ENCODE data around the gene NPHP4.

NPHP4 gene

DNA sequence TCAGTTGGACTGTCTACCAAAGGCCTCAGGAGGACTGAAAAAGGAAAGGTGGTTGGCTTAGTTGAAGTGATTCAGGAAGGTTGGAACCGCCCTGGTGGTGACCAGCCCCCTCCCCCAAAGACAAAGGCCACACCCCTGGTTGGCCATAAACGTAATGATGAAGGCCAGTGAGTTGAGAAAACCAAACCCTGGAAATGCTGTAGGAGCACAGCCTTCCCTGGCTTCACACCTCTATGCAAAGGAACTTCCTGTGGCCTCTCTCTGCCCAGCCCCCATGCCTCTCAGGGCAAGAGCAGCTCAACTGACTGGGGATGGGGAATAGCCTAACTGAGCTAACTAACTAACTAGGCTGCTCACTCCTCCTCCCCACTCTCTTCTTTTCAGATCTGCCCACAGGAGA lies 90.4 kb downstream of the NPHP4 start:
- no peak overlapping the region for H3K27ac ChIP-seq (ENCODE audit: low read length)
- no peaks in the 10 kb centered on the region for H3K4me1 ChIP-seq (ENCODE audit: low read length)
- no peak for DNase-seq
- no peak overlapping the region for H2AFZ ChIP-seq (ENCODE audit: low read length)
- TF ChIP-seq EZH2 (optimal IDR thresholded peaks at IDR 0.05; ENCODE audit: low read depth, low read length) (no peak), EZH2phosphoT487 (IDR thresholded peaks at IDR 0.05; ENCODE audit: low read length) (no peak)
- TF ChIP-seq, protein P1, sequence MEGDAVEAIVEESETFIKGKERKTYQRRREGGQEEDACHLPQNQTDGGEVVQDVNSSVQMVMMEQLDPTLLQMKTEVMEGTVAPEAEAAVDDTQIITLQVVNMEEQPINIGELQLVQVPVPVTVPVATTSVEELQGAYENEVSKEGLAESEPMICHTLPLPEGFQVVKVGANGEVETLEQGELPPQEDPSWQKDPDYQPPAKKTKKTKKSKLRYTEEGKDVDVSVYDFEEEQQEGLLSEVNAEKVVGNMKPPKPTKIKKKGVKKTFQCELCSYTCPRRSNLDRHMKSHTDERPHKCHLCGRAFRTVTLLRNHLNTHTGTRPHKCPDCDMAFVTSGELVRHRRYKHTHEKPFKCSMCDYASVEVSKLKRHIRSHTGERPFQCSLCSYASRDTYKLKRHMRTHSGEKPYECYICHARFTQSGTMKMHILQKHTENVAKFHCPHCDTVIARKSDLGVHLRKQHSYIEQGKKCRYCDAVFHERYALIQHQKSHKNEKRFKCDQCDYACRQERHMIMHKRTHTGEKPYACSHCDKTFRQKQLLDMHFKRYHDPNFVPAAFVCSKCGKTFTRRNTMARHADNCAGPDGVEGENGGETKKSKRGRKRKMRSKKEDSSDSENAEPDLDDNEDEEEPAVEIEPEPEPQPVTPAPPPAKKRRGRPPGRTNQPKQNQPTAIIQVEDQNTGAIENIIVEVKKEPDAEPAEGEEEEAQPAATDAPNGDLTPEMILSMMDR (IDR thresholded peaks at IDR 0.05; ENCODE audit: low read length): no peak
- no peaks in the 10 kb centered on the region for H3K79me2 ChIP-seq (ENCODE audit: low read length)
- H3K9ac ChIP-seq (ENCODE audit: low read length): no peak overlapping the region
- no peaks in the 10 kb centered on the region for H3K9me2 ChIP-seq (replicated peaks; ENCODE audit: insufficient read depth, low read length)
- H3K36me3 ChIP-seq (replicated peaks; ENCODE audit: insufficient read depth, low read length): no peaks in the 10 kb centered on the region
- H3K27me3 ChIP-seq (replicated peaks; ENCODE audit: insufficient read depth, low read length): no peaks in the 10 kb centered on the region
- H3K9me3 ChIP-seq (replicated peaks; ENCODE audit: insufficient read depth, low read length): no peaks in the 10 kb centered on the region
- no peak overlapping the region for H3K4me2 ChIP-seq (ENCODE audit: low read depth, low read length)
- H3F3A ChIP-seq (ENCODE audit: insufficient read depth, low read length): no peaks in the 10 kb centered on the region
- no peaks in the 10 kb centered on the region for H4K20me1 ChIP-seq (ENCODE audit: insufficient read depth, low read length)
- H3K4me3 ChIP-seq (ENCODE audit: low read length): no peak overlapping the region

DNA sequence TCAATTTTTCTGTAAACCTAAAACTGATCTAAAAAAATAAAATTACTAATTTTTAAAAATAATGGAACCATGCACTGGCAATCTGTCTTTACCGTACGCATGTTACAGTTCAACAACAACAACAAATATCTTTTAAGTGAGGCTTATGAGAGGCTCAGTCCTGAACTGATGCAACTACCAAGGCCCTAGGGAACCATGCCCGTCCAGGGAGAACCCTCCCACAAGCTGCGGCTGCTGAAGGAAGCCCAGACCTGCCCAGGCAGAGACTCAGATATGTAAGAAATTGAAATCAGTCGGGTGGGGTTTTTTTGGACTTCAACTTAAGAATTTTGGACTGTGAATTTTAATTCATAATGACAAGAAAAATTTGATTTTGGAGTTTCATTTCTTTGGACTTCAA lies 91.1 kb downstream of the NPHP4 start:
- H3K9ac ChIP-seq (ENCODE audit: low read length): no peak overlapping the region
- H3K9me3 ChIP-seq (replicated peaks; ENCODE audit: insufficient read depth, low read length): no peaks in the 10 kb centered on the region
- no peaks in the 10 kb centered on the region for H3K79me2 ChIP-seq (ENCODE audit: low read length)
- no peaks in the 10 kb centered on the region for H3K9me2 ChIP-seq (replicated peaks; ENCODE audit: insufficient read depth, low read length)
- H3K27ac ChIP-seq (ENCODE audit: low read length): no peak overlapping the region
- TF ChIP-seq EZH2 (optimal IDR thresholded peaks at IDR 0.05; ENCODE audit: low read depth, low read length) (no peak), EZH2phosphoT487 (IDR thresholded peaks at IDR 0.05; ENCODE audit: low read length) (no peak)
- TF ChIP-seq, protein P1 (IDR thresholded peaks at IDR 0.05; ENCODE audit: low read length): no peak
- H3K4me3 ChIP-seq (ENCODE audit: low read length): no peak overlapping the region
- no peaks in the 10 kb centered on the region for H4K20me1 ChIP-seq (ENCODE audit: insufficient read depth, low read length)
- no peak overlapping the region for H3K4me2 ChIP-seq (ENCODE audit: low read depth, low read length)
- no peaks in the 10 kb centered on the region for H3F3A ChIP-seq (ENCODE audit: insufficient read depth, low read length)
- H2AFZ ChIP-seq (ENCODE audit: low read length): no peak overlapping the region
- H3K27me3 ChIP-seq (replicated peaks; ENCODE audit: insufficient read depth, low read length): no peaks in the 10 kb centered on the region
- no peaks in the 10 kb centered on the region for H3K36me3 ChIP-seq (replicated peaks; ENCODE audit: insufficient read depth, low read length)
- no peaks in the 10 kb centered on the region for H3K4me1 ChIP-seq (ENCODE audit: low read length)
- DNase-seq: no peak

DNA sequence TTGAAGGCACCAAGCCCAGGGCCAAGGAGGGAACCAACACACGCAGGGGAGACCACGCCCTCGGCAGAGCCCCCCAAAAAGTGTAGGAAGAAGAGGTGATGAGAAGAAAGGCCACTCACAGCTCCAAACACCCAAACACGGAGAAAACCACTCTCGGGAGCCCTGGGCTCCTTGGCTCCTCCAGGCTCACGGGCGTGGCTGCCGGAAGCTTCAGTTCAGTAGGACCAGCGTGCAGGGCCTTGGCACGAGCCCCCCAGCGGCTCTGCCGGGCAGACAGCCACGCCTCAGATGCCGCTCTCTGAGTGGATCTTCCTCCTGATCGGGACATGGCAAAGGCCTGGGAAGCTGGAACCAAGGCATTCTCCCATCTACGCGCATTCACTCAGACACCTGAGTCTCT lies 94.0 kb downstream of the NPHP4 start:
- no peak overlapping the region for H3K4me3 ChIP-seq (ENCODE audit: low read length)
- no peaks in the 10 kb centered on the region for H3K79me2 ChIP-seq (ENCODE audit: low read length)
- H3K9ac ChIP-seq (ENCODE audit: low read length): no peak overlapping the region
- no peaks in the 10 kb centered on the region for H4K20me1 ChIP-seq (ENCODE audit: insufficient read depth, low read length)
- H3K9me2 ChIP-seq (replicated peaks; ENCODE audit: insufficient read depth, low read length): no peaks in the 10 kb centered on the region
- H3K4me1 ChIP-seq (ENCODE audit: low read length): no peaks in the 10 kb centered on the region
- H3K4me2 ChIP-seq (ENCODE audit: low read depth, low read length): no peak overlapping the region
- no peak for DNase-seq
- TF ChIP-seq EZH2 (optimal IDR thresholded peaks at IDR 0.05; ENCODE audit: low read depth, low read length) (no peak), EZH2phosphoT487 (IDR thresholded peaks at IDR 0.05; ENCODE audit: low read length) (no peak)
- TF ChIP-seq, protein P1 (IDR thresholded peaks at IDR 0.05; ENCODE audit: low read length): no peak
- H3K27ac ChIP-seq (ENCODE audit: low read length): no peak overlapping the region
- H3F3A ChIP-seq (ENCODE audit: insufficient read depth, low read length): no peaks in the 10 kb centered on the region
- no peaks in the 10 kb centered on the region for H3K9me3 ChIP-seq (replicated peaks; ENCODE audit: insufficient read depth, low read length)
- no peaks in the 10 kb centered on the region for H3K27me3 ChIP-seq (replicated peaks; ENCODE audit: insufficient read depth, low read length)
- no peaks in the 10 kb centered on the region for H3K36me3 ChIP-seq (replicated peaks; ENCODE audit: insufficient read depth, low read length)
- H2AFZ ChIP-seq (ENCODE audit: low read length): no peak overlapping the region

Data from MM.1S (cell line).